Ishikawa (cell line): Measurements from ENCODE around the gene CLDN2.

ENCODE experiments used
- CEBPB ChIP-seq: IDR thresholded peaks from 2 replicates; pipeline ENCODE4 v1.6.1; 2012
- CREB1 ChIP-seq: IDR thresholded peaks from 2 replicates; pipeline ENCODE4 v1.6.1; 2012; ENCODE audit warnings: low read depth
- EGR1 ChIP-seq: IDR thresholded peaks from 2 replicates; pipeline ENCODE4 v1.6.1; 2012
- EP300 ChIP-seq: IDR thresholded peaks from 2 replicates; pipeline ENCODE4 v1.6.1; 2012; ENCODE audit warnings: borderline replicate concordance
- FOXM1 ChIP-seq: IDR thresholded peaks from 2 replicates; pipeline ENCODE4 v1.6.1; 2012; ENCODE audit warnings: low read depth, borderline replicate concordance
- NFIC ChIP-seq: IDR thresholded peaks from 2 replicates; pipeline ENCODE4 v1.6.1; 2012
- RAD21 ChIP-seq: IDR thresholded peaks from 2 replicates; pipeline ENCODE4 v1.6.1; 2012; ENCODE audit warnings: low read depth
- TAF1 ChIP-seq: IDR thresholded peaks from 2 replicates; pipeline ENCODE4 v1.6.1; 2012; ENCODE audit warnings: low read depth, mild to moderate bottlenecking
- TCF12 ChIP-seq: IDR thresholded peaks from 2 replicates; pipeline ENCODE4 v1.6.1; 2012; ENCODE audit warnings: low read depth
- TEAD4 ChIP-seq: IDR thresholded peaks from 2 replicates; pipeline ENCODE4 v1.6.1; 2012
- YY1 ChIP-seq: IDR thresholded peaks from 2 replicates; pipeline ENCODE4 v1.6.1; 2012; ENCODE audit warnings: low read depth
- ZBTB7A ChIP-seq: IDR thresholded peaks from 2 replicates; pipeline ENCODE4 v1.6.1; 2012; ENCODE audit warnings: low read depth
- TF ChIP-seq, protein P1 (sequence below): IDR thresholded peaks from 2 replicates; pipeline ENCODE4 v1.6.1; 2012; ENCODE audit warnings: low read depth, mild to moderate bottlenecking
- TF ChIP-seq, protein P2 (sequence below): IDR thresholded peaks from 2 replicates; pipeline ENCODE4 v1.6.1; 2012

DNA sequence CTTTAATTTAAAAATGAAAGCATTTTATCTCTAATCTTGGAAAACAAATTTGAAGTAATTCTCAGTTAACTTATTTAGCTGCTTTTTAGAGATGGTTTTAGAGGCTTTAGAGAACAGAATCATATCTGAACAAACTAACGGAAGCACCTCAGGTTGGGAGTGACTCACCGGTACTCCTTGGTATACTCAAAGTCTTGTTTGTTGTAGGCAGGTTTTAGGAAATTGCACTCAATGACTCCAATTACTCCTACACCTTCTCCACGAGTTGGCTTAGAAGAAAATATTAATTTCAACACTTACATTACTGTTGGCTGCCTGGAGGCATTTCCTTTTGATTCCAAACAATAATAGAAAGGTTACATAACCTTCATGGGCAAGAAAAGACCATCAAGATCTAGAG lies 56.2 kb downstream of the CLDN2 start:
- TF ChIP-seq CREB1 (no peak), TEAD4 (no peak), ZBTB7A (no peak), EP300 (no peak), RAD21 (no peak), TAF1 (no peak), CEBPB (no peak), YY1 (no peak), NFIC (no peak), FOXM1 (no peak), EGR1 (no peak), TCF12 (no peak)
- TF ChIP-seq, protein P1, sequence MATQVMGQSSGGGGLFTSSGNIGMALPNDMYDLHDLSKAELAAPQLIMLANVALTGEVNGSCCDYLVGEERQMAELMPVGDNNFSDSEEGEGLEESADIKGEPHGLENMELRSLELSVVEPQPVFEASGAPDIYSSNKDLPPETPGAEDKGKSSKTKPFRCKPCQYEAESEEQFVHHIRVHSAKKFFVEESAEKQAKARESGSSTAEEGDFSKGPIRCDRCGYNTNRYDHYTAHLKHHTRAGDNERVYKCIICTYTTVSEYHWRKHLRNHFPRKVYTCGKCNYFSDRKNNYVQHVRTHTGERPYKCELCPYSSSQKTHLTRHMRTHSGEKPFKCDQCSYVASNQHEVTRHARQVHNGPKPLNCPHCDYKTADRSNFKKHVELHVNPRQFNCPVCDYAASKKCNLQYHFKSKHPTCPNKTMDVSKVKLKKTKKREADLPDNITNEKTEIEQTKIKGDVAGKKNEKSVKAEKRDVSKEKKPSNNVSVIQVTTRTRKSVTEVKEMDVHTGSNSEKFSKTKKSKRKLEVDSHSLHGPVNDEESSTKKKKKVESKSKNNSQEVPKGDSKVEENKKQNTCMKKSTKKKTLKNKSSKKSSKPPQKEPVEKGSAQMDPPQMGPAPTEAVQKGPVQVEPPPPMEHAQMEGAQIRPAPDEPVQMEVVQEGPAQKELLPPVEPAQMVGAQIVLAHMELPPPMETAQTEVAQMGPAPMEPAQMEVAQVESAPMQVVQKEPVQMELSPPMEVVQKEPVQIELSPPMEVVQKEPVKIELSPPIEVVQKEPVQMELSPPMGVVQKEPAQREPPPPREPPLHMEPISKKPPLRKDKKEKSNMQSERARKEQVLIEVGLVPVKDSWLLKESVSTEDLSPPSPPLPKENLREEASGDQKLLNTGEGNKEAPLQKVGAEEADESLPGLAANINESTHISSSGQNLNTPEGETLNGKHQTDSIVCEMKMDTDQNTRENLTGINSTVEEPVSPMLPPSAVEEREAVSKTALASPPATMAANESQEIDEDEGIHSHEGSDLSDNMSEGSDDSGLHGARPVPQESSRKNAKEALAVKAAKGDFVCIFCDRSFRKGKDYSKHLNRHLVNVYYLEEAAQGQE = no peak
- TF ChIP-seq, protein P2, sequence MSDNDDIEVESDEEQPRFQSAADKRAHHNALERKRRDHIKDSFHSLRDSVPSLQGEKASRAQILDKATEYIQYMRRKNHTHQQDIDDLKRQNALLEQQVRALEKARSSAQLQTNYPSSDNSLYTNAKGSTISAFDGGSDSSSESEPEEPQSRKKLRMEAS = no peak
